GM19452 (cell line): ENCODE results near the gene MFAP5.
"Not testable (repeated sequence)": the region's sequence is repeated elsewhere in the genome, so short reads cannot be mapped to it uniquely, and the experiment has no call there.

Experiments used
- ATAC-seq: cut with Tn5 transposase; IDR thresholded peaks from one replicate; pipeline ENCODE4 v1.9.1; 2021; ENCODE audit not compliant: unreplicated experiment

Gene MFAP5

DNA sequence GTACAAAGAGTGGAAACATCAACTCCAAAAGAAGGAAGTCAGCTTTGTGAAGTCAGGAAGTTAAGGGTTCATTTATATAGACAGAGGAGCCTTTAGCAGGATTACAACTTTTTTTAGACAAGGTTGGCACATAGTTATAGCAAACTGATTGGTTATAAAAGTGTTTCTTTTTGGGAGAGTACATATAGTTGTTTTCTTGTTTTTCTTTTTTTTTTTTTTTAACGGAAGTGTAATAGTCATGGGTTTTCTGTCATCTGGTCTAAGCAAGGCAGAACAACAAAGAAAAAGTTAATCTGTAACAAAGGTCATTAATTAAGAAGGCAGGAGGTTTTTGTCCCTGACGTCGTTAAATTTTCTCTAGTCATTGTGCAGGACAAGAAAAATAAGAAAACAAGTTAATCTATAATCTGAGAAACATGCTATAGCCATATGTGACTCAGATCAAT lies 13.0 kb upstream of the MFAP5 start:
- peak; percentile 55 for ATAC-seq

- ATAC-seq, result no peak
Measured at GRCh38 chr12:8672381-8672780, 9.8 kb upstream of the MFAP5 start.

DNA sequence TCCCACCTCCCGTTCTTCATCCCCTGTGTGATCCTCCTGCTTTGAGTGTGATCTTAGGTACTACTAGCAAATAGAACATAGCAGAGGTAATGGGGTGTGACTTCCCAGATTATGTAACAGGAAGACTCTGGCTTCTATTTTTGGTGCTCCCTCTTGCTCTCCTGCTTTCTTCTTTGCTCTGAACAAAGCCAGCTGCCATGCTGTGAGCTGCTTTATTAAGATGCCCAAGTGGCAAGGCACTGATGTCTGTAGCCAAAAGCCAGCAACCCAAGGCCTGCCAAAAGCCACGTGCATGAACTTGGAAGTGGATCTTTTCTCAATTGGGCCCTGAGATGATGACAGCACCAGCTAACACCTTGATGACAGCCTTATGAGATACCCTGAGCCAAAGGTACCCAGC lies 5.8 kb upstream of the MFAP5 start:
- no peak for ATAC-seq

GRCh38 chr12:8667270-8667669 lies 4.6 kb upstream of the MFAP5 start:
- no peak for ATAC-seq

DNA sequence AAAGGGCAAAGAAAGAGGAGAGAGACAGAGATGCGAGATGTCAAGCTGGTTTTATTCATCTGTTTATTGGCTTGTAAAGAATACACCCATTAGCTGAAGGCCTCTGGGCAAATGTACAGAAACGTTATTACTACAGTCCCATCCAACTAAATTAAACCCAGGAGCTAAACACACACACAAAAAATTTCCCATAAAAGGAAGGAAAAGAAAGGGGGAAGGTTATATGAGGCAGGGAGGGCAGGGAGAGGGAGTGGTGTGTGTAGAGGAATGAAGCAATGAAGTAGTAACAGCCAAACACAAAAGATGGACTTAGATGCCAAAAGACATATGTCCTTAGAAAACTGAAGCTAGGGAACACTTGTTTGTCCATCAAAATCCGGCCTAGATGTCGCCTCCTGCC lies 3.1 kb upstream of the MFAP5 start:
- no peak for ATAC-seq

DNA sequence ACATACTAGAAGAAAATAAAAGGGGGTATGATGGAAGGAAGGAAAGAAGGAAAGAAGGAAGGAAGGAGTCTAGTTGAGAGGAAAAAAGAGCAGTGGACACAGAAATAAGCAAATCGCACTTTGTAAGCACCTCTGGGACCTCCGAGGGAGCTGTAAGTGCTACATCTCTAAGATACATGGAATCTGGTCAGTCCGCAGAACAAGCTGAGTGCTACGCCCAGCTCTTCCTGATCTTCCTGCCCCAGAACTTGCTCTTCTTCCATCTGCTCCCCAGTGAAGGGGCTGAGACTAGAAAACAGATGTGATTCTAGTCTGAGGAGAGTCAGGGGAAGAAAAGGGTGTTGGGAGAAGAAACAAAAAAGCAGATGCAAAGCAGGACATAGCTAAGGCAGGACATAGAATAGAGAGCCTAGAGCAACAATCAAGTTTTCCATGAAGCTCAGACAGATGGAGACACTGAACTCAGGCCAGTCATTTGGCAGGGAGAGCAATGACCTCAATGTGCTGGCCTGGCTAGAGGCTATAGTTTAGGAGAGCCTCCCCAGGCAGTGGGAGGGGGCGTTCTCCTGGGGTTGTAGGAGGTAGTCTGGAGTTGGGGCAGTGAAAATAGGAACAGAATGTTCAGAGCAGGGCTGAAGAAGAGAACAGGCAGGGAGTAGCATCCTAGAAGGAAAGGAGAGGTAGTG lies 1.7 kb upstream of the MFAP5 start:
- no peak for ATAC-seq

- ATAC-seq, result no peak
Measured at GRCh38 chr12:8661751-8662150, 875 bp downstream of the MFAP5 start.

DNA sequence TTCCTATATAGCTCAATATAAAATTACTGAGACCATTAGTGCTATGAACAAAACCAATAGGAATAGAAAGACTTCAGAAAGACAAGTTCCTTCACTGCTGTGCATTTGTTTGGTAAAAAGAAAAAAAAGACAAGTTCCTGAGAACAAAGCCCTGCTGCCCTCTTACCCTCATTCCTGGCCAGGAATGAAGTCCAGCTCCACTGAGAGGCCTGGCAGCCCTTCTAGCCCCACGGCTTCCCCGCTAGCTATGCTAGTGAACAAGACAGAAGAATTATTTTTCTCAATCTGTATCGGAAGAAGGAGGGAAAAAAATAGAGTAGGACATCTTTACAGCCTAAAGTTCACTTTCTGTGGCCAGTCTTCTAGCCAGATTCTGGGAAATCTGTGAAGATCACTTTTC lies 1.6 kb downstream of the MFAP5 start:
- ATAC-seq, result no peak

DNA sequence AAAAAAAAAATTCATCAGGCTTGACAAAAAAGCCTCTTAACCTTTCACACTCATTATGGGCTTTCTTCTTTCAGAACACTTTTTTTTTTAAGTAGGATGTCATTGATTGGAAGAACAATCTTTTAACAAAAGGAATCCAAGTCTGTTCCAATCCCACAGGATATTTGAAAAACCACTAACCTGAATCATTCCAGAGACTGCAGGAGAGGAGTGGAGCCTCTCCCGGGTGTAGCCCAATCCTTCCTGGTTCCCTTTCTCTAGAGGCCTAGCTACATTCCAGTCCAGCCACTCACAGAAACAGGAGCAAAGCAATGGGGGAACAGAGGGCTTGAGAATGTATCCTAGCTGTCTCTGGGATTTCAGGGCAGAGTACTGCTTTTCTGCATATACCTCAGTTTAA lies 4.3 kb downstream of the MFAP5 start:
- ATAC-seq, result no peak

- ATAC-seq, result no peak
Measured at GRCh38 chr12:8655421-8655820, 7.2 kb downstream of the MFAP5 start.

GRCh38 chr12:8648576-8649205 lies 13.9 kb downstream of the MFAP5 start:
- peak; percentile 75 for ATAC-seq

- no peak for ATAC-seq
Measured at GRCh38 chr12:8647968-8648367, 14.7 kb downstream of the MFAP5 start.

GRCh38 chr12:8644345-8645248 lies 18.0 kb downstream of the MFAP5 start:
- ATAC-seq, result peak; percentile 49

GRCh38 chr12:8642775-8643174 lies 19.9 kb downstream of the MFAP5 start:
- no peak for ATAC-seq

DNA sequence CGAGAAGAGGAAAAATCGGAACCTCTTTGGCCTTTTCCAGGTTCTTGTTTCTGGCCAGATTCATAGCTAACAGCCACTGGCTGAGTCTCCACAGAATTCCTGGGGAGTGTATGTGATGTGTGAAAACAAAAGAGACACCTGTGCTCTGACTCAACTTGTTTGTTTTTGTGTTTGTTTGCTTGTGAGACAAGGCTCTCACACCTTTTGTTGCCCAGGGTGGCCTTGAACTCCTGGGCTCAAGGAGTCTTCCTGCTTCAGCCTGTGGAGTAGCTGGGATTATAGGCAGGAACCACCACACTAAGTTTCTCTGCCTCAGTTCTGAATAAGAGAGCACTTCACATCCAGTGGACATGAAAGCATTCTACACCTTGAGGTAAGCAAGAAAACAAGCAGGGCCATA lies 22.7 kb downstream of the MFAP5 start:
- ATAC-seq, result no peak

- ATAC-seq, result no peak
Measured at GRCh38 chr12:8638951-8639350, 23.7 kb downstream of the MFAP5 start.

- ATAC-seq, result no peak
Measured at GRCh38 chr12:8637666-8638065, 25.0 kb downstream of the MFAP5 start.

DNA sequence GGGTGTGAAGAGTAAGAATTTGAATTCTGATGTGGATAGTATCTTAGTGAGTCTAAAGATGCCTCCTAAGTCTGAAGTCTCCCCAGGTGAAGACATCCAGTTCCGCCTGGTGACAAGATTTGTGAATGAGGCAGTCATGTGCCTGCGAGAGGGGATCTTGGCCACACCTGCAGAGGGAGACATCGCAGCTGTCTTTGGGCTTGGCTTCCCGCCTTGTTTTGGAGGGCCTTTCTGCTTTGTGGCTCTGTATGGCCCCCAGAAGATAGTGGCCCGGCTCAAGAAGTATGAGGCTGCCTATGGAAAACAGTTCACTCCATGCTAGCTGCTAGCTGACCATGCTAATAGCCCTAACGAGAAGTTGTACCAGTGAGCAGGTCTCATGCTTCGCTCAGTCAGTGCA lies 25.4 kb downstream of the MFAP5 start:
- no peak for ATAC-seq

GRCh38 chr12:8636581-8636980 lies 26.0 kb downstream of the MFAP5 start:
- no peak for ATAC-seq

GRCh38 chr12:8636007-8636346 lies 26.6 kb downstream of the MFAP5 start:
- ATAC-seq, result not testable (repeated sequence)

DNA sequence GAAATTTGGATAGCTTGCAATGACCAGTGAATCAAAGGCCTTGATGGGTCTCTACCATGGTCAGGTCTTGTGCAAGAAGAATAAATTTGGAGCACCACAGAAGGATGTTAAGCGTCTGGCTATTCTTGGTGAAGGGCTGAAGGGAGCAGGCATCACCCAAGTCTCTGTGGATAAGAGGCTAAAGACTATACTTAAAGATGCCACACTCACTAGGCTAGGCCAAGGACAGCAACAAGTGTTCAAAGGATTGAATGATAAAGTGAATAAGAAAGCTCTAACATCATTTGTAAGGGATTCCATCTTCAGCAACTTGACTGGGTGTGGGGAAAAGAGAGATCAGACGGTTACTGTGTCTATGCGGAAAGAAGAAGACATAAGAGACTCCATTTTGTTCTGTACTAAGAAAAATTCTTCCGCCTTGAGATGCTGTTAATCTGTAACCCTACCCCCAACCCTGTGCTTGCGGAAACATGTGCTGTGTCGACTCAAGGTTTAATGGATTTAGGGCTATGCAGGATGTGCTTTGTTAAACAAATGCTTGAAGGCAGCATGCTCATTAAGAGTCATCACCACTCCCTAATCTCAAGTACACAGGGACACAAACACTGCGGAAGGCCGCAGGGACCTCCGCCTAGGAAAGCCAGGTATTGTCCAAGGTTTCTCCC lies 27.2 kb downstream of the MFAP5 start:
- not testable (repeated sequence) for ATAC-seq
